ENCODE measurements around the gene ZNF618. TPM values are rescaled to one million over a fixed set of nuclear protein-coding genes. Genes with fewer than 3 reads are reported as not detected.

ZNF618 gene
- total RNA-seq, 1 experiment from 2014 or later: 4.2 TPM

DNA sequence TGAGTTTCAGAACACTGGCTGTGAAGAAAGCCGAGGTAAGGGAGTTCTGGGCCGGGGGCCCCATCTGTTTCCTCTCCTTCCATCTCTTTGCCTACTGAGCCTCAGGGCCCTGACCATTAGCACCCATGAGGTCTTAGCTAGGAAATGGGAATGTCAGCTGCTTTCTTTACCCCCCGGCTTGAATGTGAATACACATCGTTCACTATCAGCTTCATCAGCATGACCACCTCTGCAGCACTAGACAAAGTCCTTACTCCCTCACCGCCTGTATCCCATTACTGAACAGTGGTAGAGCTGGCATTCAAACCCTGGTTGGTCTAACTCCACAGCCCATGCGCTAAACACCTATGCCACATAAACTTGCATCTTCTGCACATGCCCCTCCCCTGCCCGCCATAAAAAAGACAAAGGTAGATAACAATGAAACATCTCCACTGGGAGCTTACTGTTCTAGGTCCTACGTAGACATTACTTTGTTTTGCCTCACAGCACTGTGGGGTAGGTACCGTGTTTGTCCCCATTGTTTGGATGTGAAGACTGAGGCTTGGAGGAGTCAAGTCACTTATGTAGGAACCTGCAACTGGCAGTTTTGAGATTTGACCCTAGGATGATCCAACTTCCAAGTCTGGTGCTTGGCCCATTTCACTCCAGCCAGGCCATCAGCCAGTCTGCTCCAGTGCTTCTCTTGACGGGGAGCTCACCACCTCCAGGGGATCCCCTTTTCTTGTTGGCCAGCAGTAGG, 108.7 kb downstream of the ZNF618 start:
- H2AFZ ChIP-seq (ENCODE audit: low read length): no peak overlapping the region
- H3K27ac ChIP-seq (ENCODE audit: low read length): no peak overlapping the region
- H3K36me3 ChIP-seq (ENCODE audit: low read depth, low read length): no peaks in the 10 kb centered on the region
- no peaks in the 10 kb centered on the region for H3F3A ChIP-seq (ENCODE audit: low read length, unreplicated experiment)
- H3K4me3 ChIP-seq (ENCODE audit: low read length): no peak overlapping the region
- H3K4me2 ChIP-seq (ENCODE audit: low read length): no peak overlapping the region
- CTCF ChIA-PET: no interaction called here
- no TSS peak for BruUV-seq (replicated peaks)
- no peaks in the 10 kb centered on the region for H3K4me1 ChIP-seq (ENCODE audit: insufficient read depth, low read length)
- no peaks in the 10 kb centered on the region for H3K9me2 ChIP-seq (replicated peaks; ENCODE audit: low read length)
- H3K27me3 ChIP-seq (ENCODE audit: low read length): no peaks in the 10 kb centered on the region
- TF ChIP-seq EZH2 (IDR thresholded peaks at IDR 0.05; ENCODE audit: low read length, unreplicated experiment) (no peak), EZH2phosphoT487 (IDR thresholded peaks at IDR 0.05; ENCODE audit: borderline replicate concordance, low read length) (no peak)
- TF ChIP-seq, protein P1, sequence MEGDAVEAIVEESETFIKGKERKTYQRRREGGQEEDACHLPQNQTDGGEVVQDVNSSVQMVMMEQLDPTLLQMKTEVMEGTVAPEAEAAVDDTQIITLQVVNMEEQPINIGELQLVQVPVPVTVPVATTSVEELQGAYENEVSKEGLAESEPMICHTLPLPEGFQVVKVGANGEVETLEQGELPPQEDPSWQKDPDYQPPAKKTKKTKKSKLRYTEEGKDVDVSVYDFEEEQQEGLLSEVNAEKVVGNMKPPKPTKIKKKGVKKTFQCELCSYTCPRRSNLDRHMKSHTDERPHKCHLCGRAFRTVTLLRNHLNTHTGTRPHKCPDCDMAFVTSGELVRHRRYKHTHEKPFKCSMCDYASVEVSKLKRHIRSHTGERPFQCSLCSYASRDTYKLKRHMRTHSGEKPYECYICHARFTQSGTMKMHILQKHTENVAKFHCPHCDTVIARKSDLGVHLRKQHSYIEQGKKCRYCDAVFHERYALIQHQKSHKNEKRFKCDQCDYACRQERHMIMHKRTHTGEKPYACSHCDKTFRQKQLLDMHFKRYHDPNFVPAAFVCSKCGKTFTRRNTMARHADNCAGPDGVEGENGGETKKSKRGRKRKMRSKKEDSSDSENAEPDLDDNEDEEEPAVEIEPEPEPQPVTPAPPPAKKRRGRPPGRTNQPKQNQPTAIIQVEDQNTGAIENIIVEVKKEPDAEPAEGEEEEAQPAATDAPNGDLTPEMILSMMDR (conservative IDR thresholded peaks at IDR 0.05; ENCODE audit: low read depth, low read length): no peak
- H3K9ac ChIP-seq (ENCODE audit: low read length): no peak overlapping the region
- no peaks in the 10 kb centered on the region for H3K79me2 ChIP-seq (ENCODE audit: low read length)
- intact Hi-C loops (cut with micrococcal nuclease): no loop called here
- ATAC-seq: no peak
- DNase-seq: no peak
- H3K9me3 ChIP-seq (ENCODE audit: low read length): no peaks in the 10 kb centered on the region
- POLR2A ChIA-PET (ENCODE audit: unreplicated experiment): no interaction called here
- H4K20me1 ChIP-seq (ENCODE audit: low read length): no peaks in the 10 kb centered on the region

DNA sequence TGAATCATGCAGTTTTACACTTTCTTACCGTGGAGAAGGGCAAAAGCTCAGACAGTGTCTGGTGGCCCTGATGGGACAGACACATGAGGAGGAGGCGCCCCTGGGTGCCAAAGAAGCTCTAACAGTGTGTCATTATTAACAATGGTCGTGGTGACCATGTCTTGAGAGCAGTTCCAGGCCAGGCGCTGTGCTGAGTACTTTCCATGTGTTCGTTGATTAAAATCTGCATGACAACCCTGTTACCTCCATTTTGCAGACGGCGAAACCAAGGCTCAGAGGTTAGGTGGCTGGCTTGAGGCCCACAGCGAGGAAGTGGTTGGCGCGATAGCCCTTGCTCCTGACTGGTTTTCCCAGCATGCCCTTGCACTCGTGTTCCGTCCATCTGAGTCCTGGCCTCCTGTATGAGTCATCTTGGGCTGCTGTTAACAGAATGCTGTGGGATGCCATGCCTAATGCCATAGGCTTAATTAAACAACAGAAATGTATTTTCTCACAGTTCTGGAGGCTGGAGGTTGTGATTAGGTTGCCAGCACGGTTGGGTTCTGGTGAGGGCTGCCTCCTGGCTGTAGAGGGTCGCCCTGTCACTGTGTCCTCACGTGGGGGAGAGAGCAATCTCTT, 110.0 kb downstream of the ZNF618 start:
- no peak for ATAC-seq
- H4K20me1 ChIP-seq (ENCODE audit: low read length): no peaks in the 10 kb centered on the region
- H3K36me3 ChIP-seq (ENCODE audit: low read depth, low read length): no peaks in the 10 kb centered on the region
- H3K27me3 ChIP-seq (ENCODE audit: low read length): no peaks in the 10 kb centered on the region
- H2AFZ ChIP-seq (ENCODE audit: low read length): no peak overlapping the region
- no peak overlapping the region for H3K4me3 ChIP-seq (ENCODE audit: low read length)
- ChIA-PET CTCF (no interaction called here), POLR2A (ENCODE audit: unreplicated experiment) (no interaction called here)
- no peaks in the 10 kb centered on the region for H3K79me2 ChIP-seq (ENCODE audit: low read length)
- BruUV-seq (replicated peaks): no TSS peak
- H3K9me3 ChIP-seq (ENCODE audit: low read length): no peaks in the 10 kb centered on the region
- intact Hi-C loops (cut with micrococcal nuclease): no loop called here
- no peaks in the 10 kb centered on the region for H3K9me2 ChIP-seq (replicated peaks; ENCODE audit: low read length)
- no peak for DNase-seq
- no peaks in the 10 kb centered on the region for H3K4me1 ChIP-seq (ENCODE audit: insufficient read depth, low read length)
- H3K9ac ChIP-seq (ENCODE audit: low read length): no peak overlapping the region
- no peaks in the 10 kb centered on the region for H3F3A ChIP-seq (ENCODE audit: low read length, unreplicated experiment)
- no peak overlapping the region for H3K27ac ChIP-seq (ENCODE audit: low read length)
- no peak overlapping the region for H3K4me2 ChIP-seq (ENCODE audit: low read length)
- TF ChIP-seq EZH2 (IDR thresholded peaks at IDR 0.05; ENCODE audit: low read length, unreplicated experiment): no peak
- no peak for TF ChIP-seq EZH2phosphoT487 (IDR thresholded peaks at IDR 0.05; ENCODE audit: borderline replicate concordance, low read length)
- TF ChIP-seq, protein P1 (conservative IDR thresholded peaks at IDR 0.05; ENCODE audit: low read depth, low read length): no peak

DNA sequence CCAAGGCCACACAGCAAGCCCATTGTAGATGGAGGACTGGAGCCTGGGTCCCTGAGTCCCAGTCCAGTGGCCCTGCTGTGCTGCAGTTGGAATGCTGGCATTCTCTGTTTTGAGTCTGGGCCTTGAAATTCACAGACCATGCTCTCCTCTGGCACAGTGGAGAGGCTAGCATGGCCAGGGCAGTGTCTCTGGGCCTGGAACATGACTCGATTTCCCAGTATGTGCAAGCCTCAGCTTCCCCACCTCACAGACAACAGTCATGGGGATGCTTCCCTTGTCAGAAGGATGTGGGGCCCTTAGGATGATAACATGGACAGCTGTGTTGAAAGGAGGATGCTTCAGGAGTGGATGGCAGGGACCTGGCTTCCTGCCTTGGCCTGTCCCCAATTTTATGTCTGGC, 110.8 kb downstream of the ZNF618 start:
- no peaks in the 10 kb centered on the region for H3K79me2 ChIP-seq (ENCODE audit: low read length)
- H3K4me3 ChIP-seq (ENCODE audit: low read length): no peak overlapping the region
- ATAC-seq: no peak
- no peak overlapping the region for H2AFZ ChIP-seq (ENCODE audit: low read length)
- no peaks in the 10 kb centered on the region for H3F3A ChIP-seq (ENCODE audit: low read length, unreplicated experiment)
- H3K9me3 ChIP-seq (ENCODE audit: low read length): no peaks in the 10 kb centered on the region
- H4K20me1 ChIP-seq (ENCODE audit: low read length): no peaks in the 10 kb centered on the region
- no peak overlapping the region for H3K9ac ChIP-seq (ENCODE audit: low read length)
- no peak overlapping the region for H3K27ac ChIP-seq (ENCODE audit: low read length)
- ChIA-PET CTCF (no interaction called here), POLR2A (ENCODE audit: unreplicated experiment) (no interaction called here)
- H3K9me2 ChIP-seq (replicated peaks; ENCODE audit: low read length): no peaks in the 10 kb centered on the region
- TF ChIP-seq EZH2 (IDR thresholded peaks at IDR 0.05; ENCODE audit: low read length, unreplicated experiment): no peak
- TF ChIP-seq, protein P1 (conservative IDR thresholded peaks at IDR 0.05; ENCODE audit: low read depth, low read length): no peak
- TF ChIP-seq EZH2phosphoT487 (IDR thresholded peaks at IDR 0.05; ENCODE audit: borderline replicate concordance, low read length): no peak
- no peaks in the 10 kb centered on the region for H3K4me1 ChIP-seq (ENCODE audit: insufficient read depth, low read length)
- BruUV-seq (replicated peaks): no TSS peak
- no peaks in the 10 kb centered on the region for H3K27me3 ChIP-seq (ENCODE audit: low read length)
- no peaks in the 10 kb centered on the region for H3K36me3 ChIP-seq (ENCODE audit: low read depth, low read length)
- DNase-seq: no peak
- H3K4me2 ChIP-seq (ENCODE audit: low read length): no peak overlapping the region
- intact Hi-C loops (cut with micrococcal nuclease): no loop called here

Measured in PC-3 (cell line).